GM19395 (cell line): ENCODE measurements around the gene PRMT1.

Experiments used
- ATAC-seq: cut with Tn5 transposase; IDR thresholded peaks from one replicate; pipeline ENCODE4 v1.9.1; 2021; ENCODE audit warnings: mild to moderate bottlenecking, moderate library complexity; ENCODE audit not compliant: unreplicated experiment

Gene PRMT1

GRCh38 chr19:49687566-49688316 is 10.7 kb downstream of the PRMT1 start:
- ATAC-seq: no peak

- ATAC-seq: no peak
Observed at GRCh38 chr19:49688531-49689132, 11.6 kb downstream of the PRMT1 start.

- no peak for ATAC-seq
Observed at GRCh38 chr19:49689133-49690078, 12.3 kb downstream of the PRMT1 start, which contains the start of gene ADM5. Gene ADM5, plus strand, starts transcription at chr19:49689594. Its CDS starts 244 bp downstream, at chr19:49689838.

GRCh38 chr19:49690079-49690655 is 13.1 kb downstream of the PRMT1 start:
- no peak for ATAC-seq

GRCh38 chr19:49690656-49691242 is 13.7 kb downstream of the PRMT1 start, which contains the start of gene CPT1C:
Gene CPT1C, plus strand, starts transcription at chr19:49691116. Its CDS starts 1,137 bp downstream, at chr19:49692253.
- ATAC-seq: no peak

- ATAC-seq: no peak
Observed at GRCh38 chr19:49691243-49692146, 14.4 kb downstream of the PRMT1 start.

GRCh38 chr19:49692147-49692506 is 15.1 kb downstream of the PRMT1 start:
- ATAC-seq: no peak

- no peak for ATAC-seq
Observed at GRCh38 chr19:49696115-49696514, 19.0 kb downstream of the PRMT1 start.

- ATAC-seq: no peak
Observed at GRCh38 chr19:49696865-49697264, 19.8 kb downstream of the PRMT1 start.

GRCh38 chr19:49699364-49699763 is 22.3 kb downstream of the PRMT1 start:
- no peak for ATAC-seq

GRCh38 chr19:49700563-49700962 is 23.5 kb downstream of the PRMT1 start:
- ATAC-seq: no peak

- ATAC-seq: no peak
Observed at GRCh38 chr19:49701271-49701786, 24.3 kb downstream of the PRMT1 start.

- ATAC-seq: no peak
Observed at GRCh38 chr19:49704888-49705642, 28.0 kb downstream of the PRMT1 start.

GRCh38 chr19:49705919-49706318 is 28.8 kb downstream of the PRMT1 start:
- ATAC-seq: no peak

- ATAC-seq: no peak
Observed at GRCh38 chr19:49710372-49710951, 33.4 kb downstream of the PRMT1 start.

GRCh38 chr19:49712397-49712859 is 35.4 kb downstream of the PRMT1 start:
- ATAC-seq: no peak

- ATAC-seq: no peak
Observed at GRCh38 chr19:49713236-49713845, 36.3 kb downstream of the PRMT1 start.

GRCh38 chr19:49716154-49716553 is 39.1 kb downstream of the PRMT1 start:
- no peak for ATAC-seq
